Measurements from ENCODE around the gene ARID4A. TPM values are rescaled to one million over a fixed set of nuclear protein-coding genes. Genes with fewer than 3 reads are reported as not detected.
"Not testable (repeated sequence)": the region's sequence is repeated elsewhere in the genome, so short reads cannot be mapped to it uniquely, and the experiment has no call there.

The ARID4A gene, protein sequence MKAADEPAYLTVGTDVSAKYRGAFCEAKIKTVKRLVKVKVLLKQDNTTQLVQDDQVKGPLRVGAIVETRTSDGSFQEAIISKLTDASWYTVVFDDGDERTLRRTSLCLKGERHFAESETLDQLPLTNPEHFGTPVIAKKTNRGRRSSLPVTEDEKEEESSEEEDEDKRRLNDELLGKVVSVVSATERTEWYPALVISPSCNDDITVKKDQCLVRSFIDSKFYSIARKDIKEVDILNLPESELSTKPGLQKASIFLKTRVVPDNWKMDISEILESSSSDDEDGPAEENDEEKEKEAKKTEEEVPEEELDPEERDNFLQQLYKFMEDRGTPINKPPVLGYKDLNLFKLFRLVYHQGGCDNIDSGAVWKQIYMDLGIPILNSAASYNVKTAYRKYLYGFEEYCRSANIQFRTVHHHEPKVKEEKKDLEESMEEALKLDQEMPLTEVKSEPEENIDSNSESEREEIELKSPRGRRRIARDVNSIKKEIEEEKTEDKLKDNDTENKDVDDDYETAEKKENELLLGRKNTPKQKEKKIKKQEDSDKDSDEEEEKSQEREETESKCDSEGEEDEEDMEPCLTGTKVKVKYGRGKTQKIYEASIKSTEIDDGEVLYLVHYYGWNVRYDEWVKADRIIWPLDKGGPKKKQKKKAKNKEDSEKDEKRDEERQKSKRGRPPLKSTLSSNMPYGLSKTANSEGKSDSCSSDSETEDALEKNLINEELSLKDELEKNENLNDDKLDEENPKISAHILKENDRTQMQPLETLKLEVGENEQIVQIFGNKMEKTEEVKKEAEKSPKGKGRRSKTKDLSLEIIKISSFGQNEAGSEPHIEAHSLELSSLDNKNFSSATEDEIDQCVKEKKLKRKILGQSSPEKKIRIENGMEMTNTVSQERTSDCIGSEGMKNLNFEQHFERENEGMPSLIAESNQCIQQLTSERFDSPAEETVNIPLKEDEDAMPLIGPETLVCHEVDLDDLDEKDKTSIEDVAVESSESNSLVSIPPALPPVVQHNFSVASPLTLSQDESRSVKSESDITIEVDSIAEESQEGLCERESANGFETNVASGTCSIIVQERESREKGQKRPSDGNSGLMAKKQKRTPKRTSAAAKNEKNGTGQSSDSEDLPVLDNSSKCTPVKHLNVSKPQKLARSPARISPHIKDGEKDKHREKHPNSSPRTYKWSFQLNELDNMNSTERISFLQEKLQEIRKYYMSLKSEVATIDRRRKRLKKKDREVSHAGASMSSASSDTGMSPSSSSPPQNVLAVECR
- total RNA-seq (2014; rRNA removed; shearing (Covaris generic)) = 4.1 and 4.9 TPM in 2 replicates
- polyA plus RNA-seq (2015; cell fraction: cytosol; rRNA removed) = 10.6 and 12.9 TPM in 2 replicates
- polyA plus RNA-seq (2015; cell fraction: nucleus; rRNA removed) = 31.0 and 86.5 TPM in 2 replicates

DNA sequence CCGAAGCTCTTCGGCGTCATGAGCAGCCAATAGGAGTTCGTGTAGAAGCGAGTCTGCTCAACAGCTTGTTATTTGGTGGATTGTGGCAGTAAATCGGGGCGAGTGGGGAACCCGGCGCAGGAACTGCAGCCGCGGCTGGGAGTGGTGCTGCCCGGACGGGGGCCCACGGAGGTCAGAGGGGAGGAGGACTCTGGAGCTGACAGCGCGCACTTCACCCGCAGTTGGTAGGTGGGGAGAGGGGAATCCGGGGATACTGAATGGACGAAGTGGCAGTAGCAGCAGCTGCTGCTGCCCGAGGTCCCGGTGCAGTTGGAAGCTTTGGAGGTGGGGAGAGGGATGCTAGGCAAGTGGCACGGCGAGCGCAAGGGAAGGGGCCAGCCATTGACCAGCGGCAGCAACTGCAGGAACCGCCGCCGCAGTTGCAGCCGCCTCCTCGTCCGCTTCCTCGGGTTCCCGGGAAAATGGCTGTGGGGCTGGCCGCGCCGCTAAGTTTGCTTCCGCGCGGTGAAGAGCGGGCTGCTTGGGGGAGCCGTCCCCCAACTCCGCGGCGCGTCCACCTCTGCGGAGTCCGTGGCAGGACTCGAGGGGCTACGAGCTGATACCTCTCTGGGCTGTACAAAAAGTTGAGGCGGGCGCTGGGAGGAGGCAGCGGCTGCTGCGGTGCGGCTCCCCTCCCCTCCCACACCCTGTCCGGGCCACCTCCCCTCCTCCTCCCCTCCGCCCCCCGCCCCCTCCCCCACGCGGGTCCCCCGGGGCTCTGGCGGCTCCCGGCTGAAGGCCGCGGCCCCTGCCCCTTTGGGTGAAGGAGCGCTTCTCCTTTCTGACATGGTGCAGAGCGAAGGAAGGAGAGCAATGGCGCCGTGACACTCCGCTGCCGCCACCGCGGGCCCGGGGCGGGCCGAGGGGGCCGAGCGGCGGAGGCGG, at the start of gene ARID4A:
TSS of gene ARID4A (plus strand) at position 79 of the 924 bp plus-strand sequence. CDS start 1,300 bp downstream, outside the sequence.
- peak; percentile 26 for DNase-seq (ENCODE audit: low read depth, low spot score)
- in situ Hi-C loops (cut with HindIII; ENCODE audit: low pct_unique_long_range_greater_than_20kb, low sequenced_read_pairs) = no loop called here

DNA sequence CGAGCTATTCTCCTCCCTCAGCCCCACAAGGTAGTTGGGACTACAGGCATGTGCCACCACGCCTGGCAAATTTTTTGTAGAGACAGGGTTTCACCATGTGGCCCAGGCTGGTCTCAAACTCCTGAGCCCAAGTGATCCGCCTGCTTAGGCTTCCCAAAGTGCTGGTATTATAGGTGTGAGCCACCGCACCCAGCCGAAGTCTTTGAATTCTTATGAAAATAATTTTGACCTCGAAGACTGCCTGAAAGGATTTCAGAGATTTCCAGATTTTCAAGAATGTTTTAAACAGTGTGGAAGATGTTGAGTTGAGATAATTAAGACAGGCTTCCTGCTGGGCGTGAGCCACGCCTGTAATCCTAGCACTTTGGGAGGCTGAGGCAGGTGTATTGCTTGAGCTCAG, 48.7 kb upstream of the ARID4A start:
- in situ Hi-C loops (cut with HindIII; ENCODE audit: low pct_unique_long_range_greater_than_20kb, low sequenced_read_pairs) = no loop called here
- no peak for DNase-seq (ENCODE audit: low read depth, low spot score)

DNA sequence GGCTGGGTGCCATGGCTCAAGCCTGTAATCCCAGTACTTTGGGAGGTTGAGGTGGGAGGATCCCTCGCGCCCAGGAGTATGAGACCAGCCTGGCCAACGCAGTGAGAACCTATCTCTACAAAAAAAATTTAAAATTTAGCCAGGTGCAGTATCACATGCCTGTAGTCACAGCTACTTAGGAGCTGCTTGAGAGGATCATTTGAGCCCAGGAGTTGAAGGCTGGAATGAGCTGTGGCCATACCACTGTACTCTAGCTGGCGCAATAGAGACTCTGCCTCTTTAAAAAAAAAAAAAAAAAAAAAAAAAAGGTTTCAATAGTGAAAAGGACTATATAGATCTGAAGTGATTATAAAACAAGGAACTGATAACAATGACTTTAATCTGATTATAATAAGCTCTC, 40.2 kb upstream of the ARID4A start:
- in situ Hi-C loops (cut with HindIII; ENCODE audit: low pct_unique_long_range_greater_than_20kb, low sequenced_read_pairs) = no loop called here
- no peak for DNase-seq (ENCODE audit: low read depth, low spot score)

DNA sequence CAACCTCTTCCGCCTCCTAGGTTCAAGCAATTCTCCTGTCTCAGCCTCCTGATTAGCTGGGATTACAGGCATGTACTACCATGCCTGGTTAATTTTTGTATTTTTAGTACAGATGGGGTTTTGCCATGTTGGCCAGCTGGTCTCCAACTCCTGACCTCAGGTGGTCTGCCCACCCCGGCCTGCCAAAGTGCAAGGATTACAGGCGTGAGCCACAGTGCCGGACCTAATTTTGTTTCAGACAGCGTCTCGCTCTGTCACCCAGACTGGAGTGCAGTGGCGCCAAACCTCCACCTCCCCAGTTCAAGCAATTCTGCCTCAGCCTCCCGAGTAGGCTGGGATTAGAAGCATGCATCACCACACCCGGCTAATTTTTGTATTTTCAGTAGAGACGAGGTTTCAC, 36.4 kb upstream of the ARID4A start:
- DNase-seq (ENCODE audit: low read depth, low spot score); in situ Hi-C loops (cut with HindIII; ENCODE audit: low pct_unique_long_range_greater_than_20kb, low sequenced_read_pairs): not testable (repeated sequence)

- in situ Hi-C loops (cut with HindIII; ENCODE audit: low pct_unique_long_range_greater_than_20kb, low sequenced_read_pairs) = no loop called here
- no peak for DNase-seq (ENCODE audit: low read depth, low spot score)
These were observed 33.0 kb upstream of the ARID4A start for GRCh38 chr14:58265401-58265800.

DNA sequence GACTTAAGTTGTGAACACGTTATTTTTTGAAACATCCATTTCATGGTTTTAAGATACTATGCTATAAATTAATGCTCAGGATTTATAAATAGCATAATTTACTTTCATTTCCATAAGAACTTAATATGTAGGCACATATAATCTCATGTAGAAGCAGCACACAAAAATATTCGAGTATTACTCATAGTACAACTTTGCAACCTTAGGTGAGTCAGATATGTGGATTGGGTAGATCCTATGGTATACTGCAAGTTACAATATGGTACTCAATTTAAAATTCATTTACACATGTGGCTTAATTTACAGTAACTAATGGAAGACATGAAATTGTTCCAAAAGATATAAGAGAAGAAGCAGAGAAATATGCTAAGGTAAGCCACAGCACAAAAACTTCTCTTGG, 27.7 kb upstream of the ARID4A start:
- no peak for DNase-seq (ENCODE audit: low read depth, low spot score)
- in situ Hi-C loops (cut with HindIII; ENCODE audit: low pct_unique_long_range_greater_than_20kb, low sequenced_read_pairs) = no loop called here

GRCh38 chr14:58272588-58273372, 25.6 kb upstream of the ARID4A start:
- in situ Hi-C loops (cut with HindIII; ENCODE audit: low pct_unique_long_range_greater_than_20kb, low sequenced_read_pairs) = no loop called here
- DNase-seq (ENCODE audit: low read depth, low spot score) = peak; percentile 46

GRCh38 chr14:58274881-58275280, 23.5 kb upstream of the ARID4A start:
- DNase-seq (ENCODE audit: low read depth, low spot score) = no peak
- in situ Hi-C loops (cut with HindIII; ENCODE audit: low pct_unique_long_range_greater_than_20kb, low sequenced_read_pairs) = no loop called here

GRCh38 chr14:58275527-58276190, 22.7 kb upstream of the ARID4A start:
- in situ Hi-C loops (cut with HindIII; ENCODE audit: low pct_unique_long_range_greater_than_20kb, low sequenced_read_pairs) = no loop called here
- DNase-seq (ENCODE audit: low read depth, low spot score) = peak; percentile 66

GRCh38 chr14:58276208-58276607, 22.1 kb upstream of the ARID4A start:
- no peak for DNase-seq (ENCODE audit: low read depth, low spot score)
- in situ Hi-C loops (cut with HindIII; ENCODE audit: low pct_unique_long_range_greater_than_20kb, low sequenced_read_pairs) = no loop called here

DNA sequence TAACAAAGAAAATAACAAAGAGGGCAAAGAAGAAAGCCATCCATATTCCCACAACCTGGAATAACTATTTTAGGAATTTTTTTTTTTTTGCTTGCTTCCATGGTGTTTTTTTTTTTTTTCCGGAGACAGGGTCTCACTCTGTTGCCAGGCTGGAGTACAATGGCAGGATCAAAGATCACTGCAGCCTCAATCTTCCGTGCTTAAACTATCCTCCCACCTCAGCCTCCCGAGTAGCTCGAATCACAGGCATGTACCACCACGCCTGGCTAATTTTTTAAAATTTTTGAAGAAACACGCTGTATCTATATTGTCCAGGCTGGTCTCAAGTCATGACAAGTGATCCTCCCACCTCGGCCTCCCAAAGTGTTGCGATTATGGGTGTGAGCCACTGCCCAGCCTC, 20.2 kb upstream of the ARID4A start:
- in situ Hi-C loops (cut with HindIII; ENCODE audit: low pct_unique_long_range_greater_than_20kb, low sequenced_read_pairs) = no loop called here
- DNase-seq (ENCODE audit: low read depth, low spot score) = no peak

- in situ Hi-C loops (cut with HindIII; ENCODE audit: low pct_unique_long_range_greater_than_20kb, low sequenced_read_pairs) = no loop called here
- peak; percentile 99 for DNase-seq (ENCODE audit: low read depth, low spot score)
These were observed 17.2 kb upstream of the ARID4A start for GRCh38 chr14:58280954-58281787.

GRCh38 chr14:58281969-58282368, 16.4 kb upstream of the ARID4A start:
- in situ Hi-C loops (cut with HindIII; ENCODE audit: low pct_unique_long_range_greater_than_20kb, low sequenced_read_pairs) = no loop called here
- DNase-seq (ENCODE audit: low read depth, low spot score) = no peak

- in situ Hi-C loops (cut with HindIII; ENCODE audit: low pct_unique_long_range_greater_than_20kb, low sequenced_read_pairs) = no loop called here
These were observed 15.3 kb upstream of the ARID4A start for GRCh38 chr14:58282925-58283593.

More at GRCh38 chr14:58282925-58283593, 15.3 kb upstream of the ARID4A start:
- no peak for DNase-seq (ENCODE audit: low read depth, low spot score)
